CD4-positive, alpha-beta T cell treated with Interleukin-17A for 4 hours (primary cell): ENCODE data around the gene GRIN3B.
"Not testable (repeated sequence)": the region's sequence is repeated elsewhere in the genome, so short reads cannot be mapped to it uniquely, and the experiment has no call there.

Experiments used
- DNase-seq: peaks from one replicate; pipeline ENCODE4 v3.0.0-alpha.2; 2020; ENCODE audit warnings: mixed read lengths

Gene GRIN3B, protein sequence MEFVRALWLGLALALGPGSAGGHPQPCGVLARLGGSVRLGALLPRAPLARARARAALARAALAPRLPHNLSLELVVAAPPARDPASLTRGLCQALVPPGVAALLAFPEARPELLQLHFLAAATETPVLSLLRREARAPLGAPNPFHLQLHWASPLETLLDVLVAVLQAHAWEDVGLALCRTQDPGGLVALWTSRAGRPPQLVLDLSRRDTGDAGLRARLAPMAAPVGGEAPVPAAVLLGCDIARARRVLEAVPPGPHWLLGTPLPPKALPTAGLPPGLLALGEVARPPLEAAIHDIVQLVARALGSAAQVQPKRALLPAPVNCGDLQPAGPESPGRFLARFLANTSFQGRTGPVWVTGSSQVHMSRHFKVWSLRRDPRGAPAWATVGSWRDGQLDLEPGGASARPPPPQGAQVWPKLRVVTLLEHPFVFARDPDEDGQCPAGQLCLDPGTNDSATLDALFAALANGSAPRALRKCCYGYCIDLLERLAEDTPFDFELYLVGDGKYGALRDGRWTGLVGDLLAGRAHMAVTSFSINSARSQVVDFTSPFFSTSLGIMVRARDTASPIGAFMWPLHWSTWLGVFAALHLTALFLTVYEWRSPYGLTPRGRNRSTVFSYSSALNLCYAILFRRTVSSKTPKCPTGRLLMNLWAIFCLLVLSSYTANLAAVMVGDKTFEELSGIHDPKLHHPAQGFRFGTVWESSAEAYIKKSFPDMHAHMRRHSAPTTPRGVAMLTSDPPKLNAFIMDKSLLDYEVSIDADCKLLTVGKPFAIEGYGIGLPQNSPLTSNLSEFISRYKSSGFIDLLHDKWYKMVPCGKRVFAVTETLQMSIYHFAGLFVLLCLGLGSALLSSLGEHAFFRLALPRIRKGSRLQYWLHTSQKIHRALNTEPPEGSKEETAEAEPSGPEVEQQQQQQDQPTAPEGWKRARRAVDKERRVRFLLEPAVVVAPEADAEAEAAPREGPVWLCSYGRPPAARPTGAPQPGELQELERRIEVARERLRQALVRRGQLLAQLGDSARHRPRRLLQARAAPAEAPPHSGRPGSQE

DNA sequence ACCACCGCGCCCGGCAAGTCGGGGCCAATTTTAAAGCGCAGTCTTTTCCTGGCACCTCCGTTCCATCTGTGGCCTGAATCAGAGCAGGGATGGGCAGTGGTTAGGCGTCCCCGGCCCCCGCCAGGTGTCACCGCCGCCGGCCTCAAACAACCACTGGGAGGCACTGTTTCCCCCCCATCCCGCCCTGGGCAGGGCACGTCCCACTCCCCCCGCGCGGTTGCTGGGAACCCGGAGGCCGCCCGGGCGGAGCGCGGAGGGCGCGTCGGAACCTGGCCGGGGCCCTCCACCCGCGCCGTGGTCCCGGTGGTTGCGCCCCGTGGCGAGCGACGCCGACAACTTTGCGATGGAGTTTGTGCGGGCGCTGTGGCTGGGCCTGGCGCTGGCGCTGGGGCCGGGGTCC, at the start of gene GRIN3B:
Gene GRIN3B (plus strand): TSS at position 325 of the 400 bp plus-strand sequence. CDS start 19 bp downstream, at position 344.
- DNase-seq, result peak; percentile 74

DNA sequence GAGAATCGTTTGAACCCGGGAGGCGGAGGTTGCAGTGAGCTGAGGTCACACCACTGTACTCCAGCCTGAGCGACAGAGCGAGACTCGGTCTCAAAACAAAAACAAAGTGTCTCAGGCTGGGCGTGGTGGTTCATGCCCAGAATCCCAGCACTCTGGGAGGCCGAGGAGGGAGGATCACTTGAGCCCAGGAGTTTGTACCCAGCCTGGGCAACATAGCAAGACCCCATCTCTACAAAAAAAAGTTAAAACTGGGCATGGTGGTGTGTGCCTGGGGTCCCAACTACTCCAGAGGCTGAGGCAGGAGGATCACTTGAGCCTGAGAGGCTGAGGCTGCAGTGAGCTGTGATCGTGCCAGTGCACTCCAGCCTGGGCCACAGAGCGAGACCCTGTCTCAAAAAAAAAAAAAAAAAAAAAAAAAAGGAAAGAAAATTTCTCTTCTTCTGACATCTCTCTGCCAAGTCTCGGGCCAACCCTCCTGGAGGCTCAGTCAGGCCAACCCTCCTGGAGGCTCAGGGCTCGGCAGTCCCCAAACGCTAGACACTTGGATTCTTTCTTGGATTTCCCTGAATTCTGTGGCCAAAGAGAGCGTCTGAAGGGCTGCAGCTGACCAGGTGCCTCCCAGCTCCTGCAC, 48.1 kb upstream of the GRIN3B start:
- DNase-seq, result no peak

DNA sequence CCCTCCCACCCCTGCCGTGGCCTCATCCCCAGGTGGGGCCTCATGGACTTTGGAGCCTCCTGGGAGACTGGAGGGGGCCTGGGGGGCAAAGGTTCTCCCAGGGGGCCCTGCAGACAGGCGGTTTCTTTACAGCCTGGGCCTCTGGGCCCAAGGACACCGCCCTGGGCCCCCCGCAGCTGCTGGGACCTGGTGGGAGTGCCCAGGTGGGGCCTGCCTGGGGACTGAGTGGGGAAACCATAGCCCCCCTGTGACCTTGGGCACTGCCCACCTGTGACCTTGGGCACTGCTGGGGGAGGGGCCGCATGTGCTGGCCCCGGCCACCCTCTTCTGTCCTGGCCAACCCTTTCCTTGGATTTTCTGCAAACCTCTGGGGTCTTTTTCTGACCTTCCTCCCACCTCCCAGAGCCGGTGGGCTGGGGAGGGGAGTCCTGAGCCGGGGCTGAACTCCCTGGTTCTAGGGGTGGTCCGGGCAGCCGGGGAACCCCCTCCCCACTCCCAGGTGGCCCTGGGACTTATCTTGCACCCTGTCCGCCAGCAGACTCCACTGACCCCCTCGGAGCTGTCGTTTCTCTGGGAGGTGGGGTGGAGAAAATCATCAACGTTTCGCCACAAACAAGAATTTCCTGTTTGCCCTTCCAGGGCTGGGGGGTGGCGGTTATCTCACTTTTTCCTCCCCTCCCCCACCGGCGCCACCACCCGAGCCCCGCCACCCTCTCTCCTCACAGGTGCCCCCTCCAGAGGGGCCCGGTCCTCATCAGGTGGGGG, 47.4 kb upstream of the GRIN3B start:
- peak; percentile 43 for DNase-seq

DNA sequence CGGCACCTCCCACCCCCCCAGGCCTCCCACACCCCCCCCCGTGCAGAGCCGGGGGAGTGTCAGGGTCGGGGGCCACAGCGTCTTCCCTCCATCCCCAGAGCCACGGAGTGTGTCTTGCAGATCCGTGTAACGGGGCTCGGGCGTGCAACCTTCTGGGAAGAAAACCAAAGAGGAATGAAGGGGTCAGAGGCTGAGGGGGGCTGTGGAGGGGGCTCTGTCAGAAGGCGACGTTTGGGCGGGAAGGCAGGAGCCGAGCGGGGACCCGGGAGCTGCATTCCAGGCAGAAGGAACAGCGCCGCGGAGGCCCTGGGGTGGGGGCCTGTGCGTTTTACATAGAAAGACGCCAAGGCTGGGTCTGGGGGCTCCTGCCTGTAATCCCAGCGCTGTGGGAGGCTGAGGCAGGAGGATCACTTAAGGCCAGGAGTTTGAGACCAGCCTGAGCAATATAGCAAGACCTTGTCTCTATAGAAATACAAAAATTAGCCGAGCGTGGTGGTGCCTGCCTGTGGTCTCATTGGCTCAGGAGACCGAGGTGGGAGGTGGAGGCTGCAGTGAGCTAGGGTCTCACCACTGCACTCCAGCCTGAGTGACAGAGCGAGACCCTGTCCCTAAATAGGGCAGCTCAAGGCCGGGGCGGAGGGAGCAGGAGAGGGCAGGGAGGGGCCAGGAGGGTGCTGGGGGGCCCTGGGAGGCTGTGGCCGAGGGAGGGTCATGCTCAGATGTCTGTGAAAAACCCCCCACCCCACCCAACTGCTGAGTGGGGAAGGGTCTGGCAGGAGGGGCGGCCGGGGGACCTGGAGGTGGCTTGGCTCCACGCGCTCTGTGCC, 46.6 kb upstream of the GRIN3B start:
- DNase-seq, result no peak

DNA sequence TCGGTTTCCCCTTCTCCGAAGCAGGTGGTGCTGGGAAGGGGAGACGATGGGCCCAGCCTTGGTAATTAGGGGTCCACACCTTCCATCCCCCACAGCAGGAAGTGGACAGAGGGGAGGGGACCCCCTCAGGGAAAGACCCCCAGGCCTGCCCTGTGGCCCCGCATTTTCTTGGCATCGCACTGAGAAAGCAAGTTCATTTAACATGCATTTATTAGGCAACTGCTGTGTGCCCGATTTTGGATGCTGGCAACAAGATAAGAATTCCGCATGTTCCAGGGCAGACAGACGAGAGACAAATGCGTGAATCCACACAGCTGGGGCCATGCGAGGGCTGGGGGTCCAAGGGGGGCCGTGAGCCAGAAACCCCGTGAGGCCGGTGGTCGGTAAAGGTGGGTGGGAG, 45.9 kb upstream of the GRIN3B start:
- DNase-seq, result no peak

DNA sequence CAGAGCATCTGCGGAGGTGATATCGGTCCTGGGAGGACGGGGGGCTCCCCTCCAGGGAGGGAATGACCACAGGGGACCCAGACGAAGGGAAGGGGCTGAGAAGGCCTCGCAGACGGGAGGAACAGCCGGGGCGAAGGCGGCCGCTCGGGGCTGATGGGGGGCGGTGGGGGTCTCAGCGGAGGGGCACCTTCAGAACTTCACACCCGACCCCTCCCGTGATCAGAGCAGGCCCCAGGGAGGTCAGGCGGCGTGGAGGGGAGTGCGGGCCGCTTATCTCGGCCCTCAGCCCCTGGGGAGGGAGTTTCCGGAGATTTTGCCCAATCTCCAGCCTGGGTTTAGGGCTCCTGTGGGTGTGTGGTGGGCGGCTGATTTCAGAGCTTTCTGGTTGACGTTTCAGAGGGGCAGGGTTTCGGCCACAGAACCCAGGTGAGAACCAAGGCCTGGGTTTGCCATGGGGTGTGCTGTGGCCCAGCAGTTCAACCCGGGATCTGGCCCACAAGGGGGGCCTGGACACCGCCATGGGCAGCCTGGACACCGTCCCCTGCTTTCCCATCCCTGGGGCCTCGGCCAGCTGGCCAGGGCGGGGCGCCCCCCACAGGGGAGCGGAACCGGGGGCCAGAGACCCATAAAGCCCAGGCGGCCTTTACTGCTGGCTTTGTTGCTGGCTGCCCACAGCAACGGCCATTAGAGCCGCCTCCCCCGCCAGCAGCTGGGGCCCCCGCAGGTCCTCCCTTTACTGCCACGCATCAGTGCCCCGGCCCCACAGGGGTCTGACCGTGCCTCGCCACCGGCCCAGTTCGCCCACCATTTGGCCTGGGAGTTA, 45.3 kb upstream of the GRIN3B start:
- no peak for DNase-seq

DNA sequence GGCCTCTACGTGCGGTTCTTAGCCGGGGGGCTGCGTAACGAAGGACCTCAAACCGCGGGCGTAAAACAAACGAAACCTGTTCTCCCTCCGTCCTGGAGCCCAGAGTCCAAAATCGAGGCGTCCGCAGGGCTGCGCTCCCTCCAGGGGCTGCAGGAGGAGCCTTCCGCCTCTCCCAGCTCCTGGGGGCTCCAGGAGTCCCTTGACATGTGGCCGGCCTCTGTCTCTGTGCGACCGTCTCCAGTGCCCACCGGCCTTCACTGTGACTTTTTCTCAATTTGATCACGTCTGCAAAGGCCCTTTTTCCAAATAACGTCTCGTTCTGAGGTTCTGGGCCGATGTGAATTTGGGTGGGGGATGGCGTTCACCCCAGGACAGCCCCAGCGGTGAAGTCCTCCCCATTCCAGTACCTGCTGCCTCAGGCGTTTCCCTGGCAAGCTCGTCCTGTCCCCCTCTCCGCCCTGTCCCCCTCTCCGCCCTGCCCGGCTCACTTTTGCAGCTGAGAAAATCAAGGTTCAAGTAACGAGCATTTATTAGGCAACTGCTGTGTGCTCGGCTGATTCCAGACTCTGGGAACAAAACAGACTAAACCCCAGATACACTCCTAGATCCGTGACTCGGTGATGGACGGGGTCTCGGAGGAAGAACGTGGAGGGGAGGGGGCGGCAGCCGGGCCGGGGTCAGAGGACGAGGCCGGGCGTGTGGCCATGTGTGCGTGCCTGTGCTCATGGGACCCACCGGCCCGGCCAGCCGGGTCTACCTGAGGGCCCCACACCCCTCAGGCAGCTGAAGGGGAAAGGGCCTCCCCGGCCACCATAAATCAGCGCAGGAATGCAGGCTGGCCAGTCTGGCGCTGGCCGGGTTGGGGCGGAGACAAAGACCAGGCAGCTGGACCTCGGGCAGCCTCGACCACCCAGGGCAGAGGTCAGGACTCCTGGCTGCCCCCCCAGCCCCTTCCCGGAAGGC, 44.1 kb upstream of the GRIN3B start:
- no peak for DNase-seq

DNA sequence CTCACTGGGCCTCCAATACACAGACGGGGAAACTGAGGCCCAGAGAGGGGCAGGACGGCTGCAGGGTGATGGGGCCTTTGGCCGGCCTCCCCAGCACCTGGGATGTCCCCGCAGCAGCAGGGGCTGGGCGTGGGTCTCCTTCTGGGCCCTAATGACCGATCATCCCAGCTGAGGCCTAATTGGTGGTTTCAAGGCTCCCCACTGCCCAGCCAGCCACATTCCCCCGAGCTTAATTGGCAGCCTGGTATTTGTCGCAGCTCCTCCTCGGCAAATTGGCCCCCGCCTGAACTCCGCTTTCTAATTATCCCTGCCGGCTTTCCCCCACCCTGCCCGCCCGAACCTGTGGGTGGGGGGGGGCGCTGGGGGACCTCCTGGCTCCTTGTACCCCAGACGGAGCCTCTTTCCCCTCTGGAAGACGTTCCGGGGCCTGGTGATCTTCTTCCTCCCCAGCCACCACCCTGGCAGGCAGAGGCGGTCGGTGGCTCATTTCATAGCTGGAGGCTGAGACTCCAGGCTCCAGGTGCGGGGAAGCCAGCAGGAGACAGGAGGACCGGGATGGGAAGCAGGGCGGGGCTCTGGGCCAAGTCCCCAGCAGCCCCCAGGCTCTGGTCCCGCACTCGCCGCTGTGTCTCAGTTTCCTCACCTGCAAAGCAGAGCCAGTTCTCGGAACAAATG, 43.3 kb upstream of the GRIN3B start:
- no peak for DNase-seq

DNA sequence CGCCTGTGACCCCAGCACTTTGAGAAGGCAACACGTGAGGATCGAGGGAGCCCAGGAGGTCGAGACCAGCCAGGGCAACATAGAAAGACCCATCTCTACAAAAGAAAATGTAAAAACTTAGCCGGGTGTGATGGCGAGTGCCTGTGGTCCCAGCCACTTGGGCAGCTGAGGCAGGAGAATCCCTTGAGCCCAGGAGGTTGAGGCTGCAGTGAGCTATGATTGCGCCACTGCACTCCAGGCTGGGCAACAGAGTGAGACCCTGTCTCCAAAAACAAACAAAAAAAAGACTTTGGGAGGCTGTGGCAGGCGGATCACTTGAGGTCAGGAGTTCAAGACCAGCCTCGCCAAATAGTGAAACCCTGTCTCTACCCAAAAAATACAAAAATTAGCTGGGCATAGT, 42.6 kb upstream of the GRIN3B start:
- DNase-seq, result not testable (repeated sequence)

DNA sequence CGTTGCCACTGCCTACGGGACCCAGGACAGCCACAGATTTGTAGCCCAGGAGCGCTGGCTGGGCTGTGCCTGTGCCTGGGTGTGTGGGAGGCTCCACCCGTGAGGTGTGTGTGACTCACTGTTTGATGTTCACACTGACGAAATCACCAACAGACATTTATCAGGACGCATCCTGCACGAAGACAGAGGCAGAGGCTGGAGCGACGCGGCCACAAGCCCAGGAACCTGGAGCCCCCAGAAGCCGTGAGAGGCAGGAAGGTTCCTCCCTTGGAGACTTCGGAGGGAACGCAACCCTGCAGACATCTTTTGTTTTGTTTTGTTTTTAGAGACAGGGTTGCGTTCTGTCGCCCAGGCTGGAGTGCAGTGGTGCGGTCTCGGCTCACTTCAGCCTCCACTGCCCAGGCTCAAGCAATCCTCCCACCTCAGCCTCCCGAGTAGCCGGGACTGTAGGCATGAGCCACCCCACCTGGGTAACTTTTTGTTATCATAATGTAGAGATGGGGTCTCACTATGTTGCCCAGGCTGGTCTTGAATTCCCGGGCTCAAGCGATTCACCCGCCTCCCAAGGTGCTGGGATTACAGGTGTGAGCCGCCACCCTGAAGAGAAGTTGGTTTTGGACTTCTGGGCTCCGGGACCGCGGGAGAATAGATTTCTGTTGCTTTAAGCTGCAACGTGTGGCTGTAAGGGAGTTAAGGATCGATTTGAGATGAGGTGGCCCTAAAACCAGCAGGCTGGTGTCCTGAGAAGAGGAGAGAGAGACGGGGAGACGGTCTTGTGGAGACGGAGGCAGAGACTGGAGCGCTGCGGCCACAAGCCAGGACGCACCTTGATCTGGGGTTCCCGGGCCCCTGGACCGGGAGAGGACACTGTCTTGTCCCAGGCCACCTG, 41.0 kb upstream of the GRIN3B start:
- peak; percentile 46 for DNase-seq

DNA sequence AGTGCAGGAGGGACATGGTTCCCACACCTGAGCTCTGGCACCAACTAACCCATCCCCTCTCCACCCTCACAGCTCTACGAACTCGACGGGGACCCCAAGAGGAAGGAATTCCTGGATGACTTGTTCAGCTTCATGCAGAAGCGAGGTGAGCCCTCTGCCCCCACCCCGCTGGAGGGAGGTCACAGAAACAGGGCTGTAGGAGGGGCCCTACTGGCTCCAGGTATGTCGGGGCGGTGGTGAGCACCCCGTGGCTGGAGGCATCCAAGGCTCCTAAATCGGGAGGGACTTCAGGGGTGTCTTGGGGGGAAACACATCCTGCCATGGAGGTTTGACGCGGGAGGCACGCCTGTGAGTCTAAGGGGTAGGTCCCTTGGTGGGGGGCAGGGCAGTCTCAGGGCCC, 40.2 kb upstream of the GRIN3B start:
- no peak for DNase-seq

DNA sequence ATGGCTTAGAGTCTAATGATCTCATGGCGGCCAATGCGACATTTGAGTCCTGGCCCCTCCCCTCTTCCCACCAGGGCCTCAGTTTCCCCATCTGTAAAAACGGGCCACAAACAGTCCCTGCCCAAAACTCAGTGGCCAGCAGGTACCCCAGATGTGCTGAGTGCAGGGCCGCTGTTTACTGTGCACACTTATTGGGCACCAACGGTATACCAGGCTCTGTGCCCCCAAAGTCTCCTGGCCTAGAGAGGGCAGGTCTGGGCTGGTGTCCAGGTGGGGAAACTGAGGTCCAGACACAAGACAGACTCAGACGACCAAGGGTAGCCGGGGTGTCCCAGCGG, 39.6 kb upstream of the GRIN3B start:
- DNase-seq, result no peak

DNA sequence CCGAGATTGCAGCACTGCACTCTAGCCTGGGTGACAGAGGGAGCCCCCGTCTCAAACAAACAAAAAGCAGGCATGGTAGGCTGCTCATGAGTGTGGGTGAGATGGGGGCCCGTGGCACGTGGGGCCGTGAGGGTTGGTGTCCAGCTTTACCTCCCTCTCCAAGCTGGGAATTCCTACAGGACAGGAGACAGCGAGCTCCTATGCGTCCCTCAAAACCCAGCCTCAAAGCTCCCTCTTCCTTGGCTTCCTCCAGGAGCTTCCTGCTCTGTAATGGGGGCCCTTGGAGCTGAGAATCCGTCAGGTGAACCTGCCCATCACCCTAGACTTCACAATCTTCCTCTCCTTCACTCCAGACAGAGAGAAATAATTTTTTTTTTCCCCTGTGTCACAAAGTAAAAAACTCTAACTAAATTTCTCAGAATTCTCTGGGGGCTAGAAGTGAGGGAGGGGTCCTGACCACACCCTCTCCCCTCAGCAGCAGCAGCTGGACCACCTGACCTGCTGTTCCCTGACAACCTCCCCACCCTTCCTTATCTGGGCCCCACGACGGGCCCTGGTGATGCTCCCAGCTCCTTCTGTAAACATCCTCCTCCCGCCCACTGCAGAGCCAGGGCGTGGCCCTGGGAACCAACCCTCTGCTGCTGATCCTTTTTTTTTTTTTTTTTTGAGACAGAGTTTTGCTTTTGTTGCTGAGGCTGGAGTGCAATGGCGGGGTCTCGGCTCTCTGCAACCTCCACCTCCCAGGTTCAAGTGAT, 38.2 kb upstream of the GRIN3B start:
- no peak for DNase-seq

DNA sequence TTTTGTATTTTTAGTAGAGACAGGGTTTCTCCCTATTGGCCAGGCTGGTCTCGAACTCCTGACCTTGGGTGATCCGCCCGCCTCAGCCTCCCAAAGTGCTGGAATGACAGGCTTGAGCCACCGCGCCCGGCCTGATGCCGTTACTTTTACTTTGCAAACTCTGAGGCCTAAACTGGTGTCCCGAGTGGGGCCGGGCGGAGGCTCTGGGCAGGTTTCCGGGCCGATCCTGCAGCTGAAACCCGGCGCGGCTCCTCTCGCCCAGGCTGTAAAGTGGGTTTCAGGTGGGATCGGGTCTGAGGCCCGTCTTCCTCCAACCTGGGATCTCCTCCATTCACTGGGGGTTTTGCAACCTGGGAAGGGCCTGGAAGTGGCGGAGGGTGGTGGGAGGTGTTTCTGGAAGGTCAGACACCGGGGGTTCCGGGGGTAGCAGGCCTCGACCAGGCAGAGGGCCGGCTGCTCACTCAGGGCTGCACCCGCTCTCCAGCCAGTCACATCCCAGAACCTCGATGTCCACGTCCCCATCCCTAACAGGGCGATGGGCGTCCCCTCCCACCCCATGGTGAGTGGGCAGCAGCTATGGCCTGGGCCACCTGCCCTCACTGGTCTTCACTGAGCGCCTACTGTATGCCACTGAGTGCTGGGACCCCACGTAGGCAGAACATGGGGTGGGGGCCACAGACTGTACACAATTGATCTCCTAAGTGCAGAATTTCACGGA, 37.4 kb upstream of the GRIN3B start:
- DNase-seq, result no peak

DNA sequence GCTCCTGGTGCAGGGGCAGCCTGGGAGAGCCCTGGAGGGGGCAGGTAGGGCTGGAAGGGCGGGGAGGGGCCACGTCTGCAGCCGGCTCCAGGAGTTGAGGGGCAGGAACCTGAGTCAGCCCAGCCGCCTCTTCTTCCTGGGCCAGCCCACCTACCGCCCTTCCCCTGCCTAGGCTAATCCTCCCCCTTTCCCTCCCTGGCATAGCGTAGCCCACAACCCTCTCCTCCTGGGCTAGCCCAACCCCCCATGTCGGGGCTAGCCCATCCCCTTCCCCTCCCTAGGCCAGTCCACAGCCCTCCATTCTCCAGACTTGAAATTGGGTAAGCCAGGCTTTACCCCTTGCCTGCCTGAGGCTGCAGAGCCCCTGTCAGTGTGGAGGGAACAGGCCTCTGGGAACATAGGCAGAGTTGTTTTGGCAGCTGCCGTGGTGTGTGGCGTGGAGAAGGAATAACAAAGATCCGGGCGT, 36.7 kb upstream of the GRIN3B start:
- no peak for DNase-seq

DNA sequence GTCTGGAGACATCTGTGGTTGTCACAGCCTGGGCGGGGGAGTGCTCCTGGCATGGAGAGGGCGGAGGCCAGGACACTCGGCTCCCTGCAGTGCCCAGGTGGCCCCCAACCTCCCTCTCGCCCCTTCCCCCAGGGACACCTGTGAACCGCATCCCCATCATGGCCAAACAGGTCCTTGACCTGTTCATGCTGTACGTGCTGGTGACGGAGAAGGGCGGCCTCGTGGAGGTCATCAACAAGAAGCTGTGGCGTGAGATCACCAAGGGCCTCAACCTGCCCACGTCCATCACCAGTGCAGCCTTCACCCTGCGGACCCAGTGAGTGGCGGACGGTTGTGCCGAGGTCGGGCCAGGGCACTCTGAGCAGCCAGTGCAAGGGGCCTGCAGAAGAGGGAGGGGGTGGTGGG, 36.1 kb upstream of the GRIN3B start:
- no peak for DNase-seq
